Osteocyte (in vitro differentiated cells): Measurements from ENCODE around the gene FMNL2. TPM values are rescaled to one million over a fixed set of nuclear protein-coding genes. Genes with fewer than 3 reads are reported as not detected.

ENCODE experiments used
- DNase-seq: peaks from one replicate; pipeline ENCODE4 v3.0.0; 2021; ENCODE audit warnings: mixed read lengths; ENCODE audit not compliant: unreplicated experiment; ENCODE audit errors: extremely low spot score
- H3K27ac Mint-ChIP-seq: one replicate; pipeline ENCODE4 v1.8.0; 2021; ENCODE audit warnings: mild to moderate bottlenecking, mixed read lengths; ENCODE audit not compliant: unreplicated experiment
- H3K27me3 Mint-ChIP-seq: one replicate; pipeline ENCODE4 v1.8.0; 2021; ENCODE audit warnings: mixed read lengths; ENCODE audit not compliant: unreplicated experiment
- H3K36me3 Mint-ChIP-seq: one replicate; pipeline ENCODE4 v1.8.0; 2021; ENCODE audit warnings: mixed read lengths; ENCODE audit not compliant: unreplicated experiment
- H3K4me1 Mint-ChIP-seq: one replicate; pipeline ENCODE4 v1.8.0; 2021; ENCODE audit warnings: mixed read lengths; ENCODE audit not compliant: unreplicated experiment
- H3K4me3 Mint-ChIP-seq: one replicate; pipeline ENCODE4 v1.8.0; 2021; ENCODE audit warnings: mild to moderate bottlenecking, moderate library complexity, mixed read lengths; ENCODE audit not compliant: unreplicated experiment
- H3K9me3 Mint-ChIP-seq: one replicate; pipeline ENCODE4 v1.8.0; 2021; ENCODE audit warnings: mixed read lengths; ENCODE audit not compliant: unreplicated experiment
- total RNA-seq: library from RNA; stranded (reverse); gene quantifications from 2 replicates; pipeline ENCODE4 v1.2.1, GENCODE V29; 2021
- TF ChIP-seq, protein P1 (sequence below): fragments of 200-600 bp; sonication (generic); IDR thresholded peaks from 2 replicates; pipeline ENCODE4 v1.5.0; 2021; ENCODE audit warnings: antibody characterized with exemption, mild to moderate bottlenecking, moderate library complexity

The FMNL2 gene
- total RNA-seq, 1 donor from 2014 or later = 45.3 TPM

DNA sequence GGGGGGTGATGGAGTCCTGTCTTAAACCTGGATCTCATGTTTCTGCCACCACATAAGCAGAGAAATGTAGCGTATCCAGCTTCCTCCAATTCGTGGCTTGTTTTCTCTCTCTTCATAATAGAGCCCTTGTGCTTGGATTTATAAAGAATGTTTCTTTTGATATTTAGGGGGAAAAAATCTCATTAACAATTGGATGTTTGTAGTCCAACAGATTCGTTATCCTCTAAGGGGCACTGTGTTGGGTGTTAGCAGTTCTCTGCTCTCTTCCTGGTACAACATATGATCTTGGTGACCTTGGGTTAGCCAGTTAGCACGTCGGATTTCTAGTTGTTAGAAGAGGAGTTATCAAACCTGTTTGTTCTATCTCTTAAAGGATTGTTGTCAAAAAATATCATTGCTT is 127.8 kb downstream of the FMNL2 start:
- H3K27me3 Mint-ChIP-seq = no peaks in the 10 kb centered on the region
- no peaks in the 10 kb centered on the region for H3K36me3 Mint-ChIP-seq
- H3K27ac Mint-ChIP-seq = no peak overlapping the region
- H3K4me1 Mint-ChIP-seq = peaks cover 49% of the 10 kb centered on the region
- DNase-seq = no peak
- no peak overlapping the region for H3K4me3 Mint-ChIP-seq
- H3K9me3 Mint-ChIP-seq = no peaks in the 10 kb centered on the region
- TF ChIP-seq, protein P1, sequence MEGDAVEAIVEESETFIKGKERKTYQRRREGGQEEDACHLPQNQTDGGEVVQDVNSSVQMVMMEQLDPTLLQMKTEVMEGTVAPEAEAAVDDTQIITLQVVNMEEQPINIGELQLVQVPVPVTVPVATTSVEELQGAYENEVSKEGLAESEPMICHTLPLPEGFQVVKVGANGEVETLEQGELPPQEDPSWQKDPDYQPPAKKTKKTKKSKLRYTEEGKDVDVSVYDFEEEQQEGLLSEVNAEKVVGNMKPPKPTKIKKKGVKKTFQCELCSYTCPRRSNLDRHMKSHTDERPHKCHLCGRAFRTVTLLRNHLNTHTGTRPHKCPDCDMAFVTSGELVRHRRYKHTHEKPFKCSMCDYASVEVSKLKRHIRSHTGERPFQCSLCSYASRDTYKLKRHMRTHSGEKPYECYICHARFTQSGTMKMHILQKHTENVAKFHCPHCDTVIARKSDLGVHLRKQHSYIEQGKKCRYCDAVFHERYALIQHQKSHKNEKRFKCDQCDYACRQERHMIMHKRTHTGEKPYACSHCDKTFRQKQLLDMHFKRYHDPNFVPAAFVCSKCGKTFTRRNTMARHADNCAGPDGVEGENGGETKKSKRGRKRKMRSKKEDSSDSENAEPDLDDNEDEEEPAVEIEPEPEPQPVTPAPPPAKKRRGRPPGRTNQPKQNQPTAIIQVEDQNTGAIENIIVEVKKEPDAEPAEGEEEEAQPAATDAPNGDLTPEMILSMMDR = no peak

- no peaks in the 10 kb centered on the region for H3K27me3 Mint-ChIP-seq
- DNase-seq = no peak
- no peak overlapping the region for H3K27ac Mint-ChIP-seq
- H3K9me3 Mint-ChIP-seq = no peaks in the 10 kb centered on the region
- TF ChIP-seq, protein P1 = no peak
- no peaks in the 10 kb centered on the region for H3K36me3 Mint-ChIP-seq
- no peak overlapping the region for H3K4me3 Mint-ChIP-seq
- H3K4me1 Mint-ChIP-seq = peaks cover 60% of the 10 kb centered on the region
Measured at GRCh38 chr2:152464851-152465470, 130.0 kb downstream of the FMNL2 start.

- TF ChIP-seq, protein P1 = no peak
- no peaks in the 10 kb centered on the region for H3K27me3 Mint-ChIP-seq
- no peak for DNase-seq
Measured at GRCh38 chr2:152465541-152465940, 130.6 kb downstream of the FMNL2 start.

DNA sequence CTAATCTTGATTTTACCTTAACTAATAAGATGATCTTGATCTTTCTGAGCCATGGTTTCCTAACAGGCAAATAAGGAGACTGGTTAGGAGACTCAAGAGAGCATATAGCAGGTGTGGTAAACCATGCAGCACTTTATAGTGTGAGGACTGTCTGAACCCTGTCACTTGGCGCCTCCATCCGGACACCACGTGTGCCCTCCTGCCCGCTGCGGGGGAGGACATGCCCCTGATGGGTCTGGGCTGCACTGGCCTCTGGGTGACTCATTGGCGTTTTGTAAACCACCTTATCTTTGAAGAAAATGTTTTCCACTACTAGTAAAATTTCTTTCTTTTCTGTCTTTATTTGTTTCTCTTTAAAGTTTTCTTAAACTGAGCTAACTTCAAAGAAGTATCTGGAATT is 131.1 kb downstream of the FMNL2 start:
- DNase-seq = no peak

More at GRCh38 chr2:152465541-152465940, 130.6 kb downstream of the FMNL2 start:
- Mint-ChIP-seq H3K4me1 (peaks cover 57% of the 10 kb centered on the region), H3K27ac (no peak overlapping the region), H3K4me3 (no peak overlapping the region), H3K36me3 (no peaks in the 10 kb centered on the region), H3K9me3 (no peaks in the 10 kb centered on the region)

GRCh38 chr2:152466980-152467676 is 132.2 kb downstream of the FMNL2 start:
- Mint-ChIP-seq H3K27ac (peak overlapping the region; percentile 84), H3K4me3 (peak overlapping the region; percentile 36), H3K4me1 (peaks cover 57% of the 10 kb centered on the region), H3K27me3 (no peaks in the 10 kb centered on the region), H3K36me3 (no peaks in the 10 kb centered on the region), H3K9me3 (no peaks in the 10 kb centered on the region)
- TF ChIP-seq, protein P1 = no peak
- no peak for DNase-seq

More for the DNA sequence above, 131.1 kb downstream of the FMNL2 start:
- Mint-ChIP-seq H3K36me3 (no peaks in the 10 kb centered on the region), H3K9me3 (no peaks in the 10 kb centered on the region), H3K27ac (peak overlapping the region; percentile 8), H3K4me3 (no peak overlapping the region), H3K4me1 (peaks cover 57% of the 10 kb centered on the region), H3K27me3 (no peaks in the 10 kb centered on the region)
- TF ChIP-seq, protein P1 = no peak
